CD4-positive, alpha-beta T cell treated with Interleukin-10 for 1 hour (primary cell): Measurements from ENCODE around the gene EHD4.

Experiments used
- DNase-seq: peaks from one replicate; pipeline ENCODE4 v3.0.0-alpha.2; 2020

The EHD4 gene

GRCh38 chr15:41994772-41995475 is 22.6 kb upstream of the EHD4 start:
- no peak for DNase-seq

- no peak for DNase-seq
Measured at GRCh38 chr15:41994171-41994650, 21.9 kb upstream of the EHD4 start.

GRCh38 chr15:41993472-41994170 is 21.3 kb upstream of the EHD4 start:
- DNase-seq = no peak

GRCh38 chr15:41992803-41993190 is 20.4 kb upstream of the EHD4 start:
- DNase-seq = no peak

GRCh38 chr15:41992151-41992802 is 19.9 kb upstream of the EHD4 start:
- DNase-seq = no peak

DNA sequence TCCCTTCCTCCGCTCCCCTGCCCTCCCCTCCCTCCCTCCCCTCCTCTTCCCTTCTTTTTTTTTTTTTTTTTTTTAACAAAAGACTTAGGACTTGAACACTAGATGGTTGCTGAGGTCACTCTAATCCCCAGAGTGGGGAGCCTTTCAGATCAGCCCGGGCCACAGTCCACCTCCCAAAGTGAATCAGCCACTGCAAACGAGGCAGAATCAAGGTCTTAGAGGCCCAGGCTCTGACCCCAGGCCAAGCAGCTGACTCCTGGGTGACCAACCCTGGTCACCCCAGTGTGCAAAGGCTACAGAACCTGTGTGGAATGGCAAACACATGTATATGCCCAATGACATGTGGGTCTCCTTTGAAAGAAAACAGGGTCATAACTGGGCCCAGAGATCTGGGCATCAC is 18.3 kb upstream of the EHD4 start:
- DNase-seq = no peak

DNA sequence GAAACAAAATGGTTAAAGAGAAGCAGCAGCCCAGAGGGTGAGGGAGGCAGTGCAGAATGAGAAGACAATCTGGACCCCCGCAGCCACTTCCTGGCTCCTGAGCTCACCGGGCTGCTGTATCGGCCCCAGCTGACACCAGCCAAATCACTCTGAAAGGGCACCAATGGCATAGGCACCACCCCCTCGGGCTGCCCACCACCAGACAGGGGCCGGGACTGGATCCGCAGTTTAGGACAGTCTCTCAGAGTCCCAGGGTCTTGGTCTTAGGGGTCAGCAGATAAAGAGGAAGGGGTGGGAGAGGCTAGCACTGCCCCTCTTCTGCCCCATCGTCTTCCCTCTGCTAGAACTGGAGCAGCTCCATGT is 17.9 kb upstream of the EHD4 start:
- DNase-seq = no peak

DNA sequence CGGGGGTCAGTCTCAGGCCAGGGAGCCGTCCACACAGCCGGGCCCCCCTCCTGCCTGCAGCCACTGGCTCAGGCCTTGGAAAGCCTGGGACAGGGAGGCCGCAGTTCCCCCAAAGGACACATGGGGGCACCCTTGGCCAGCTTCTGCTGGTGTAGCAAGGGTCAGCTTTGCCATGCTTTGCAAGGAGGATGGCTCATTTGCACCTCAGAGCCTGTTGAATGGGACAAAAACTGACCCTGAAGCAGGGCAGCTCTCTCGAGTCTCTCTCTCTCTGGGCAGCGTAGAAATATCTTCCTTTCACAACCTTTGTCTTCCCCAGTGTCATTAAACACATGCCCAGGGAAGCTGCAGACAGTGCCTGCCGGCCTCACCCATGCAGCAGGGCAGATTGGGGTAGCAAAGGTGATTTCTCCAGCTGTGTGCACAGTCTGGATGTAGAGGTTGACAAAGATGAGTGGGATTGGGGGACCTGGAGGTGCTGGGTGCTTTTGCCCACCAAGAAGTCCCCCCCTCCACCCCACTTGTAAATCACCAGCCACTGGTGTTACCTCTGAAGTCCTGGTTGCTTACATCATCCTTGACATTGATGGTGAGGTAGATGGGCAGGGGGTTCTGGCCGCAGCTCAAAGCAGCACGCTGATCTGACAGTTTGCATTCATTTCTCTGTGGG is 17.4 kb upstream of the EHD4 start:
- DNase-seq = peak; percentile 81

- DNase-seq = no peak
Measured at GRCh38 chr15:41988896-41989572, 16.7 kb upstream of the EHD4 start.

- DNase-seq = no peak
Measured at GRCh38 chr15:41987925-41988275, 15.5 kb upstream of the EHD4 start.

DNA sequence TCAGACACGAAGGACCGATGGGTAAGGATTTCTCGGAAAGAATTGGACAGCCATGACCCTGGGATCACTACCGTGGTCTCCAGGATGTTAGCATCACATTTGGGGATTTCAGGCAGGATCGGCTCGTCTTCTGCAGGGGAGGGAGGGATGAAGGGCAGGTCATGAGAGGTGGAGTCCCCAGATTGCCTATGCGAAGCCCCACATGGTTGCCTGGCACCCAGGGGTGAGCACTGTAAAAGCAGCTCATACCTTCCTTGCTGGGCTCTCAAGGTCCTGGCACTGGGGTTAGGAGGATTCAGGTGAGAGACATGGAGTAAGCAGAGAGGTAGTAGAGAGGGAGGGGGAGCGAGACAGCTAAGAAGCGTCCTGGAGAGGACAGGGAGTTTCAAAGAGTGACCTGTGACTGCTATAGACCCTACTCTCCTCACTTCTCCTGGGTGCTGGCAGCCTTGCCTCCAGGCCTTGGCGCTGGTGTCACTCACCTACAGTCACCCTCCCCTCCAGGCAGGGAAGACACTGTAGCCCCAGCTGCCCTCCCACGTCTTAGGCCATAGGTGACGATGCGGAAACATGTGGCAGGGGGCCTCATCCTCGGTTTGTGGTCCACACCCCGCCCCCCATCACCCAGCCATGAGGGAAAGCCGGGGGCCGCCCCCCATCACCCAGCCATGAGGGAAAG is 15.0 kb upstream of the EHD4 start:
- DNase-seq = no peak

DNA sequence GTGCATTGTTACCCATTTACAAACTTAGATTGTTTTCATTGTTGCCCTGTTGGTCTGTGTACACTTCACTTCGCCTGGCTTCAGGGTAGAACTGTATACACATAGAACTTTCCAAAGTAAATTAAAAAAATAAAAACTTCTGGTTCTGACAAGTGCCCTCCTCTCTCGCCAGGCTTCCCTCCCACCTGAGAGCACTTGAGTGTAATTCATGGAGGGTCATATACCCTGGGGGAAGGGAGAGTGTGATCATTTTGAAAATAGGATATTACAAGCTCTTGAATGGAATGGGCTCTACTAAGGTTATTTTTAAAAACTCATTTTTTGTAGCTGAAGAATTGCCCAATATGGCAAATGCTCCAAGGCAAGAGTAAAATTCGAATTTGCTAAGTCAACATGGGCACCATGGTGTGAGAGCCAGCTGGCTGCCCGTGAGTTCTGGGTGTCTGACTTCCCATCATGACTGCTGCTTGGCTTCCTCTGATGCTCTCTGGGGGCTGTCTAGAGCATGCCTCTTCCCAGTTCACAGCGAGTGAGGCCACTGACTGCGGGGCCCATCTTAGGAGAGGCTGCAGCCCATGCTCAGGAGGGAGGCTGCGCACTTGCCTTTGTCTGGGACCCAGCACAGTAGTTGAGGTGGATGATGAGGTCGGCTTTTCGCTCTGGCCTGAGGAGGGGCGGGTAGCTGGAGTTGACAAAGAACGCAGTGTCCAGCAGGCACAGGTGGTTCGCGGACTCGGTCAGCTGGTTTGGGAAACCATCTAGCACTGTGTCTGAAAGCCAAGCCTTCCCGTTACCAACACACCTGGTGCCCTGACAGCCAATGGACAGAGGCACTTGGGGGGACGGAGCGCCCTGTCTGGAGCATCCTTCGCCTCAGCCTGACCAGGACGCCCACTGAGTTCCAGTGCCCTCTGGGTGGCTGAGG is 13.1 kb upstream of the EHD4 start:
- no peak for DNase-seq

DNA sequence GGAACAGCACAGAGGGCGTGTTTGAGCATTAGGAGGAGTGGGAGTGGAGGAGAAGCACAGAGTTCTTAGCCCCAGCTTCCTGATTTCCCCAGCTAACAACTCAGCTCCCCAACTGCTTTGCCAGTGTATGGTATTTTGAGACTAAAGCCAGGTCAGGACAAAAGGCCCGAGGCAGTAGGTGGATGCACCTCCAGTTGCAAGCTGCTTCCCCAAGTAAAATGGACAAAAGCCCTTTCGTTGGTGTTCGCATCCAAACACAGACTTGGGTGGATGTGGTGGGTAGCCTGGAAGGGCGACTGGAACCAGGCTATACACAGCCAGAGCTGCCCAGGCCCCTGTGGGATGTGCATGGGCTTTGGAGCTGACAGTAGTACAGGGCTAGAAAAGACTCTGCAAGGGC is 12.3 kb upstream of the EHD4 start:
- DNase-seq = no peak

DNA sequence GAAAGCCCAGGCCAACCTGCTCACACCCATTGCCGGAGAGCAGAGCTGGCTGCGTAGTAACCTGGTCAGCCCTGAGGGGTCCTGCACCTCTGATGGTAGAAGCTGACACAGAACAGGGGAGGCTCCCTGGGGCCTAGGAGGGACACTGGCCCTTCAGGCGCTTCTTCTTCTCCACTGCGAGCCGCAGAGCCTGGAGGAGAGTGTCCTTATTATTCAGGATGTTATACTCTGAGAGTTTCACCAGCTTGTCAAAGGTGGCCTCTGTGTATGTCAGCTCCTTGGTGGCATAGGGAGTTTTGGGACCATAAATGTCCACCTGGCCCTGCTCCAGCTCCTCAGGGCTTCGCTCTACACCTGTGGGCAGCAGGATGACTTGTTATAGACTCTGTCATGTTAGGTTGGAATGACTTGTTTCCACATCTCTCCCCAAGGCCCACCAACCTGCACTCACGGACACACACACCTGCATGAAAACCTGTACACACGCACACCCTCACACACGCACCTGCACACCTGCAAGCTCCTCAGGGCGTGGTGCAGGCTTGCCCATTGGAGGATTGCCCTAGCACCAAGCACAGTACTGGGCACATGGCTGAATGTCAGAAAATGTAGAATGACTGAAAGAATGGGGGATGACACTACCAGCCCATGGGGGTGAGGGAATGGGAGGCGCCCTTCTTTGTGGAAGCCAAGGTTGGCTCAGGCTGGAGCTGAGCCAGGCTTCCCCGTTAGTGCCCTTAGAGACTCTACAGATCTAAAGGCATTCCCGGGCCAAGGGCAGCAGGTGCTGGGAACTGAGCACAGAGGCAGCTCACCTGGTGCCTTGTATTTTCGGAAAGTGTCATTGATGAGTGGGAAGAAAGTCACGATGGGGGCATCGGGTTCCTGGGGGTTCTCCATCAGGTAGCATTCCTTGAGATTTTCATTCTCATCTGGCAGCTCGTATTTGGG is 11.5 kb upstream of the EHD4 start:
- DNase-seq = no peak

DNA sequence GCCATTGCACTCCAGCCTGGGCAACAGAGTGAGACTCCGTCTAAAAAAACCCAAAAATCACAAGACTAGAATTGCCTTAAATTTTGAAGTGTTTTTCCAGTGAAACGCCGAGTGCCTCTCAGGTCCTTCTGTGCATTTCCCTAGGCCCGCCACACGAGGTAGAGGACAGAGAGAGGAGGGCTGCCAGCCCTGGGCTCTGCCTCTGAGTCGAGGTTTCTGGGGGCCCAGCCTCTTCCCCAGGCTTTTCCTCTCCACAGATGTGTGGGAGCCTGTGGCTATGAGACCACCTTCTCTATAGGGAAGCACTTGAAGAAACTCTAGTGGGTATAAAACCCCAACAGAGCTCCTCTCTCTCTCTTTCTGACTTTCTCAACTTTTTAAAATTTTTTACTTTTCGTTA is 10.9 kb upstream of the EHD4 start:
- no peak for DNase-seq

DNA sequence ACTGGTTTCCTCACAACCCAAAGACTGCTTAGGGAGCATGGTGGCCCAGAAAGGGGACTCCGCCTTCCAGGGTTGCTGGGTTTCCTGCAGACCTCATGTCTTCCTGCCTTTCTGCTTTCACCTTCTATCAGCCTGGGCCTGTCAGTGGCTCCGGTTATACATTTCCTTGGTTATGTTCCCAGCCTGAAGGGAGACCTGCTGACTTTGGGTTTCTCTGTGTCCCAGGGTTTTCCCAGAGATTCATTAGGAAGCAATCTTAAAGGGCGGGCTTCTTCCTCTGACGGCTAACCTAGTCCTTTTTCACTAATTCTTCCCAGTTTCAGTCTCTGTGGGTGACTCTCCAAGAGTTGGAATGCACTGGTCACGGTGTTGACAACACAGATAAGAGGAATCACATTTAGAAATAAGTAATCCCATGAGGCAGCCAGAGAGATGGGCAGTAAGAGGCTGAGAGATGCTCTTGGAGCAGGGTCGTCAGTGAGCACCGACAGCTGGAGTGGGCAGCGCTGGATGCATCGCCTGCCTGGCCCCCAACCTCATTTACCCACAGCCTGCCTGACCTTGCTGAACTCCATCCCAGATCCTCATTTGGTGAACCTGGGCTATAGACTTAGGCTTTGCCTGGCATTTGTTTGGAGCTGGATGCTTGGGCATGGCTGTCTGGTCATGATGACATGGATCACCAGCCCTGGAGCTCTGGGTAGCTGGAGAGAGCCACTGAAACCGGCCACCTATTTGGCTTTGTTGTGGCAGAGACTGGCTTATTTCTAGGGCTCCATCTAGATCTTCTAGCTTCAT is 10.0 kb upstream of the EHD4 start:
- no peak for DNase-seq

DNA sequence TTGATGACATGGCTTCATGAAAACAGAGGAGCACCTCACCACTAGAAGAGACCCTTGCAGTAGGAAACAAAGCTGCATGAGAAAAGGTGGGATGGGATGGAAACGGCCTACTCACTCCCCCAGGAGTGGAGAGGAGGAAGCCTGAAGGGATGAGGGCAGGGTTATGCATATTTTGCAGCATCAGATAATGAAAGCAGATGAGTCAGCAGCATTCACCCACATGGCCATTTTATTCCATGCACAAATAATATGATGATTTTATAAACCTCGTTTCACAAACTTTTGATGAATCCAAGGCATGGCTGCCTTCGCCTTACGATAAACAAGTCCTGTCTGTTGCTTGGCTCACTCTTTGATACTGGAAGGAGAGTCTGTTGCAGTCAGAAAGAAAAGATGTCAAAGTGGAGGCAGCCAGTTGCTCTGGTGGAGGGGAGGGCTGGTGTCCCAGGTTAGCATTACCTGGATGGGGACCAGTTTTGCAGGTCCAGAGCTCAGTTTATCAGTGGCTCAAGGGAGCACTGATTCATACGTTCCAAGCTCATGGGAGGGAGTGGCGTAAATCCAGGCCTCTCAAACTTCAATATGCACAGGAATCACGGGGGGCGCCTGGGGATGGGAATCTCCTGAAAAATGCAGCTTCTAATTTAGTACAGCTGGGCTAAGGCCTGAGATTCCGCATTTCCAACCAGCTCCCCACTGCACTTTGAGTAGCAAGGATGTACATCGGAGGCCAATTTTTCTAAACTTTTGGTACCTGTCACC is 9.2 kb upstream of the EHD4 start:
- DNase-seq = no peak

DNA sequence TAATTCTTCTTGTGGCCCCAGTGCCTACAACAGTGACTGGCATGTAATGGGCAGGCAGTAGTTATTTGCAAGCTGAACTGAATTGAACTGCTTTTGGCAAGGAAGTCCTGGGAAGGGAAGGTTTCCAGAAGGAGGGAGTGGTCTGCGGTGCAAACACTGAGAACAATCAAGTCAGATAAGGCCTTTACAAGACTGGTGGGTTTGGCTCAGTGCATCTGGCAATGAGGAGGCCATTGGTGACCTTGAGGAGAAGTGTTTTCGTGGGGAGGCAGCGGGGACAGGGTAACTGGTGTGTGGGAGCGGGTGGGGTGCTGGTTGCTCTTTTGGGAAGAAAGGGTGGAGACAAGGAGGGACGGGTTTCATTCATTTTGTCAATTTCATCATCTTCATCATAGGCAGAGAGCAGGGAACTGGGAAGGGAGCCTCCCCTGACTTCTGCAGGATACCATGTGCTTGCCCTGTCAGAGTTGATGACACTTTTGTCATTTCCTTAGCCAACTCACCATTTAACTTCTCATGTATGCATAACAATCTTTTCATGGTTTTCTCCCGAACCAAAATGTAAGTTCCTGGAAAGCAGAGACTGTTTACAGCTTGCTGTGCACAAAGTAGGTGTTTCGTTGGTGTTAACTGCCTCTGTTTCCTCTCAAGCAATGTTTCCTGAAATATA is 8.4 kb upstream of the EHD4 start:
- DNase-seq = no peak
